ENCODE results near the gene DCP1B.

DCP1B gene

GRCh38 chr12:1924996-1925683 is 79.1 kb downstream of the DCP1B start:
- no peak for TF ChIP-seq CTCF (IDR thresholded peaks at IDR 0.05; ENCODE audit: control insufficient read depth, insufficient read depth, low read depth, low read length, missing control alignments)
- no peak for DNase-seq (ENCODE audit: low read depth)
- no peak overlapping the region for H3K4me3 ChIP-seq (ENCODE audit: control insufficient read depth, low read depth, low read length)

DNA sequence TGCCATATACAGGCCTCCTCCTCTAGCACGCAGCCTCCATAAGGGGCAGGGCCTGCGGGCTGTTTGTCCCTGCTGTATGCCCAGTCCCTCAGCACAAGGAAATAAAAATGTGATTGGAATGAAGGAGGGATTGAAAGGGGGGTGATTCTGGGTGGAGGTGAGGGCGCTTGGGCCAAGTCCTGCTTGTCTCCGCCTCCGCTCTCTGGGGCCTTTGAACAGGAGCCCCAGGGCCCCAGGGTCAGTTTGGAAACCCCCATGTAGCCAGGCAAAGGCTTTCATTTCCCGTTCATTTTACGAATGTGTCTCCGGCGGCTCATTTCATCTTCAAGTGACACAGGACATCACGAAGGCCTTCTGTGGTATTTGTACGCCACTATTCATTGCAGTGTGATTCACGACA is 81.3 kb downstream of the DCP1B start:
- no peak for DNase-seq (ENCODE audit: low read depth)
- H3K4me3 ChIP-seq (ENCODE audit: control insufficient read depth, low read depth, low read length) = no peak overlapping the region
- no peak for TF ChIP-seq CTCF (IDR thresholded peaks at IDR 0.05; ENCODE audit: control insufficient read depth, insufficient read depth, low read depth, low read length, missing control alignments)

DNA sequence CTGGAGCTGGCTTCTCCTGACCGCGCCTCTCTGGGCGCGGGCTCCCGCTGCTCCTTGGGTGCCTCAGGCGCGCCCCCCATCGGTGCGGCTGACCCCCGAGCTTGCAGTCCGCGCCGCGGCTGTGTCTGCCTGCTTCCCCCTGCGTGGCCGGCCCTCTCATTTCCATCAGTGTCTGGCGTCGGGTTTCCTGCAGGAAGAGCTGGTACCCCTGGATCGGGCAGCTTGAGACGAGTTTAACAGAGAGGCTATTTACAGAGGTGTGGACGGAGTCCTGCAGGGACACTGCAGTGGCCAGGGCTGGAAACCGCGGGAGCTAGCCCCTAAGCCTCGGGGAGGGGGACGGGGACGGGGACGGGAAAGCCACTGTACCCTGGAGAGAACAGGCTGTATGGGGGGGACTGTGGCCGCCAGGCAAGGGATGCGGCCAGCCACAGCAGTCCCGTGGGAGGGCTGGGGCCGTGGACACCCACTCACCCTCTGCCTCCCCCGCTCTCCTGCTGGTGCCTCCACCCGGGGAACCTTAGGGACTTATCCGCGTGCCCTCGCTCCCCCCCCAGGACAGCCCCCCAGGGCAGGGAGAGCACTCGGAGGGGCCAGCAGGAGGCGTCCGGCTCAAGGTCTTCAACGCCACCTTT is 82.1 kb downstream of the DCP1B start:
- H3K4me3 ChIP-seq (ENCODE audit: control insufficient read depth, low read depth, low read length) = no peak overlapping the region
- no peak for DNase-seq (ENCODE audit: low read depth)
- TF ChIP-seq CTCF (IDR thresholded peaks at IDR 0.05; ENCODE audit: control insufficient read depth, insufficient read depth, low read depth, low read length, missing control alignments) = no peak

- DNase-seq (ENCODE audit: low read depth) = no peak
- no peak overlapping the region for H3K4me3 ChIP-seq (ENCODE audit: control insufficient read depth, low read depth, low read length)
- no peak for TF ChIP-seq CTCF (IDR thresholded peaks at IDR 0.05; ENCODE audit: control insufficient read depth, insufficient read depth, low read depth, low read length, missing control alignments)
Observed at GRCh38 chr12:1920971-1921370, 83.3 kb downstream of the DCP1B start.

- DNase-seq (ENCODE audit: low read depth) = no peak
- H3K4me3 ChIP-seq (ENCODE audit: control insufficient read depth, low read depth, low read length) = no peak overlapping the region
- no peak for TF ChIP-seq CTCF (IDR thresholded peaks at IDR 0.05; ENCODE audit: control insufficient read depth, insufficient read depth, low read depth, low read length, missing control alignments)
Observed at GRCh38 chr12:1920436-1920835, 83.8 kb downstream of the DCP1B start.

DNA sequence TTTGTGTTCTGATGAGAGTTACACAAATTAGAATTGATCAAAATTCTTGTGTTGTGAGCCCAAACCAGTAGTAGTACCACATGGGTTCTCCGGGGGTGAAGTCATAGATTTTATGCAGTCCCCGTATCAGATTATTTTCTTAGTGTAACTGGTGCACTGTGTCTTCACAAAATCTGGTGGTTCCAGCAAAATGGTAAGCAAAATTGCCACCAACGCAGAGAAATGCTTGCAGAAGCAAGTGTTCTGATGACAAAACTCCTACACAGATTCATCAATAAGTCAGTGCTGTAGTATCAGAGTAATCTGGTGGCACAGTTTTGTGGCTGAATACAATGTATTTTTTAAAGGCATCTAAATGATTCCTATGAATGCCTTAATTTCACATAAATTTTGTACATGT is 84.5 kb downstream of the DCP1B start:
- no peak overlapping the region for H3K4me3 ChIP-seq (ENCODE audit: control insufficient read depth, low read depth, low read length)
- TF ChIP-seq CTCF (IDR thresholded peaks at IDR 0.05; ENCODE audit: control insufficient read depth, insufficient read depth, low read depth, low read length, missing control alignments) = no peak
- no peak for DNase-seq (ENCODE audit: low read depth)
